HEK293 (cell line): Measurements from ENCODE around the gene NPDC1.

Source experiments
- KLF8 ChIP-seq: fragments of 450-650 bp; formaldehyde crosslinking; IDR thresholded peaks from 2 replicates; pipeline ENCODE4 v1.5.1; 2016; ENCODE audit warnings: missing biosample characterization, missing genetic modification characterization
- SP2 ChIP-seq: fragments of 450-650 bp; formaldehyde crosslinking; IDR thresholded peaks from 2 replicates; pipeline ENCODE4 v1.5.1; 2016; ENCODE audit warnings: missing biosample characterization, missing genetic modification characterization
- ZBTB20 ChIP-seq: fragments of 450-650 bp; formaldehyde crosslinking; IDR thresholded peaks from 2 replicates; pipeline ENCODE4 v1.5.1; 2016; ENCODE audit warnings: missing biosample characterization, missing genetic modification characterization
- ZFHX2 ChIP-seq: fragments of 450-650 bp; formaldehyde crosslinking; conservative IDR thresholded peaks from 2 replicates; pipeline ENCODE4 v1.5.1; 2016; ENCODE audit warnings: missing biosample characterization, missing genetic modification characterization
- ZIC2 ChIP-seq: fragments of 450-650 bp; formaldehyde crosslinking; IDR thresholded peaks from 2 replicates; pipeline ENCODE4 v1.5.1; 2016; ENCODE audit warnings: missing biosample characterization, missing genetic modification characterization
- ZNF112 ChIP-seq: fragments of 450-650 bp; formaldehyde crosslinking; IDR thresholded peaks from 2 replicates; pipeline ENCODE4 v1.5.0; 2017; ENCODE audit warnings: missing biosample characterization, missing genetic modification characterization
- ZNF214 ChIP-seq: fragments of 450-650 bp; formaldehyde crosslinking; IDR thresholded peaks from 2 replicates; pipeline ENCODE4 v1.5.1; 2017; ENCODE audit warnings: missing biosample characterization, mild to moderate bottlenecking, missing genetic modification characterization, borderline replicate concordance
- ZNF239 ChIP-seq: fragments of 450-650 bp; formaldehyde crosslinking; IDR thresholded peaks from 2 replicates; pipeline ENCODE4 v1.5.1; 2016; ENCODE audit warnings: missing biosample characterization, missing genetic modification characterization
- ZNF274 ChIP-seq, 2 experiments: fragments of 200-500 bp in 1 of 2; fragments of 450-650 bp in 1 of 2; sonication (Bioruptor generic) in 1 of 2; formaldehyde crosslinking in 1 of 2; IDR thresholded peaks; 2 replicates each; pipeline versions ENCODE4 v1.5.1 to v1.6.1; 2014 to 2016; ENCODE audit warnings: borderline replicate concordance in 1 of 2, inconsistent platforms in 1 of 2, low read length in 1 of 2, missing biosample characterization in 1 of 2, missing genetic modification characterization in 1 of 2
- ZNF335 ChIP-seq: fragments of 450-650 bp; formaldehyde crosslinking; conservative IDR thresholded peaks from 2 replicates; pipeline ENCODE4 v1.5.1; 2016; ENCODE audit warnings: missing biosample characterization, missing genetic modification characterization
- ZNF48 ChIP-seq: fragments of 450-650 bp; formaldehyde crosslinking; IDR thresholded peaks from 2 replicates; pipeline ENCODE4 v1.5.1; 2016; ENCODE audit warnings: missing biosample characterization, missing genetic modification characterization
- ZNF600 ChIP-seq: fragments of 450-650 bp; formaldehyde crosslinking; IDR thresholded peaks from 2 replicates; pipeline ENCODE4 v1.5.1; 2016; ENCODE audit warnings: missing biosample characterization, missing genetic modification characterization
- ZNF654 ChIP-seq: fragments of 450-650 bp; formaldehyde crosslinking; IDR thresholded peaks from 2 replicates; pipeline ENCODE4 v1.5.1; 2016; ENCODE audit warnings: low read depth, missing biosample characterization, missing genetic modification characterization
- ZNF707 ChIP-seq: fragments of 450-650 bp; formaldehyde crosslinking; IDR thresholded peaks from 2 replicates; pipeline ENCODE4 v1.5.1; 2016; ENCODE audit warnings: missing biosample characterization, missing genetic modification characterization
- TF ChIP-seq, protein P1 (sequence below): fragments of 450-650 bp; formaldehyde crosslinking; IDR thresholded peaks from 2 replicates; pipeline ENCODE4 v1.5.1; 2016; ENCODE audit warnings: missing biosample characterization, missing genetic modification characterization
- TF ChIP-seq, protein P2 (sequence below): fragments of 450-650 bp; formaldehyde crosslinking; conservative IDR thresholded peaks from 2 replicates; pipeline ENCODE4 v1.5.1; 2016; ENCODE audit warnings: low read depth, missing biosample characterization, missing genetic modification characterization
- TF ChIP-seq, protein P3 (sequence below): fragments of 450-650 bp; formaldehyde crosslinking; IDR thresholded peaks from 2 replicates; pipeline ENCODE4 v1.5.1; 2016; ENCODE audit warnings: missing biosample characterization, missing genetic modification characterization
- TF ChIP-seq, protein P4 (sequence below): fragments of 450-650 bp; formaldehyde crosslinking; IDR thresholded peaks from 2 replicates; pipeline ENCODE4 v1.5.1; 2017; ENCODE audit warnings: missing biosample characterization, missing genetic modification characterization
- TF ChIP-seq, protein P5 (sequence below): fragments of 450-650 bp; formaldehyde crosslinking; IDR thresholded peaks from 2 replicates; pipeline ENCODE4 v1.5.1; 2017; ENCODE audit warnings: missing biosample characterization, mild to moderate bottlenecking, missing genetic modification characterization, moderate library complexity
- TF ChIP-seq, protein P6 (sequence below): fragments of 450-650 bp; formaldehyde crosslinking; IDR thresholded peaks from 2 replicates; pipeline ENCODE4 v1.5.1; 2016; ENCODE audit warnings: missing biosample characterization, missing genetic modification characterization, borderline replicate concordance

NPDC1 gene

DNA sequence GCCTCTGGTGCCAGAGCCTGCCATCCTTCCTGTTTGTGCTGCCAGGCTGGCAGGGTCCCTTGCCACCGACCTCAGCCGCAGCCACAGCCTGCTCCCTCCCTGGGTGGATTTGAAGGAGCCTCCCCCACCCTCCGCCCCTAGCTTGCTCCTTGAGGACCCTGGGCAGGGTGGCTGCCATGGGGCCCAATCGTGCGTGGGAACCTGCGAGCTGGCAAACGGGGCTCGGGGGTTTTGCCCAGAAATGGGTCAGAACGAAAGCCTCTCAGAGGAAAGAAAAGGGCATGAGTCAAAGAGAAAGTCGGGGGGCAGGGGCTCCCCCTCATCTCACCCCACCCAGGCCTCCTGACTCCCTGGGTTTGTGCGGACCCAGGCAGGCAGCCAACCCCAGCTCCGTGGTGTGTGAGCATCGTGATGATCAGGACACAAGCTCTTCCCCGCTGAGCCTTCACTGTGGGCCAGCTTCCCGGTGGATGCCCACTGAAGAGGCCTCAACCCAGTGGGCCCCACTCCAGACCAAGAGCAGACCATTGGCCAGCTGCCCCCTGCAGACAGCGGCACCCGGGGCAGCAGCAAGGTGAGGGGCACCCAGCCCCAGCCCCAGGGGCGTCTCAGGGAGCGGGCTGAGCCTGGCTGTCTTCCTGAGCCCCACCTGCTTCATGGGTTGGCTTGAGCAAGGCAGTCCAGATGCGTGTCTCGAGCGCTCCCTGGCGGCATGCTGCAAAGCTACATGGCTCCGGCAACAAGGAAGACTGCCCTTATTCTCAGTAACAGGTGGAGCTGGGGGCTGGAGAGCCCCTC, 11.1 kb downstream of the NPDC1 start (continued):
- peak; percentile 96 for TF ChIP-seq ZNF600 (tag by site-specific recombination)
- TF ChIP-seq ZNF707 = no peak
- TF ChIP-seq, protein P1, sequence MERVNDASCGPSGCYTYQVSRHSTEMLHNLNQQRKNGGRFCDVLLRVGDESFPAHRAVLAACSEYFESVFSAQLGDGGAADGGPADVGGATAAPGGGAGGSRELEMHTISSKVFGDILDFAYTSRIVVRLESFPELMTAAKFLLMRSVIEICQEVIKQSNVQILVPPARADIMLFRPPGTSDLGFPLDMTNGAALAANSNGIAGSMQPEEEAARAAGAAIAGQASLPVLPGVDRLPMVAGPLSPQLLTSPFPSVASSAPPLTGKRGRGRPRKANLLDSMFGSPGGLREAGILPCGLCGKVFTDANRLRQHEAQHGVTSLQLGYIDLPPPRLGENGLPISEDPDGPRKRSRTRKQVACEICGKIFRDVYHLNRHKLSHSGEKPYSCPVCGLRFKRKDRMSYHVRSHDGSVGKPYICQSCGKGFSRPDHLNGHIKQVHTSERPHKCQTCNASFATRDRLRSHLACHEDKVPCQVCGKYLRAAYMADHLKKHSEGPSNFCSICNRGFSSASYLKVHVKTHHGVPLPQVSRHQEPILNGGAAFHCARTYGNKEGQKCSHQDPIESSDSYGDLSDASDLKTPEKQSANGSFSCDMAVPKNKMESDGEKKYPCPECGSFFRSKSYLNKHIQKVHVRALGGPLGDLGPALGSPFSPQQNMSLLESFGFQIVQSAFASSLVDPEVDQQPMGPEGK = peak; percentile 64
- no peak for TF ChIP-seq ZNF112 (tag by site-specific recombination)
- no peak for TF ChIP-seq ZNF214 (tag by site-specific recombination)
- TF ChIP-seq, protein P2, sequence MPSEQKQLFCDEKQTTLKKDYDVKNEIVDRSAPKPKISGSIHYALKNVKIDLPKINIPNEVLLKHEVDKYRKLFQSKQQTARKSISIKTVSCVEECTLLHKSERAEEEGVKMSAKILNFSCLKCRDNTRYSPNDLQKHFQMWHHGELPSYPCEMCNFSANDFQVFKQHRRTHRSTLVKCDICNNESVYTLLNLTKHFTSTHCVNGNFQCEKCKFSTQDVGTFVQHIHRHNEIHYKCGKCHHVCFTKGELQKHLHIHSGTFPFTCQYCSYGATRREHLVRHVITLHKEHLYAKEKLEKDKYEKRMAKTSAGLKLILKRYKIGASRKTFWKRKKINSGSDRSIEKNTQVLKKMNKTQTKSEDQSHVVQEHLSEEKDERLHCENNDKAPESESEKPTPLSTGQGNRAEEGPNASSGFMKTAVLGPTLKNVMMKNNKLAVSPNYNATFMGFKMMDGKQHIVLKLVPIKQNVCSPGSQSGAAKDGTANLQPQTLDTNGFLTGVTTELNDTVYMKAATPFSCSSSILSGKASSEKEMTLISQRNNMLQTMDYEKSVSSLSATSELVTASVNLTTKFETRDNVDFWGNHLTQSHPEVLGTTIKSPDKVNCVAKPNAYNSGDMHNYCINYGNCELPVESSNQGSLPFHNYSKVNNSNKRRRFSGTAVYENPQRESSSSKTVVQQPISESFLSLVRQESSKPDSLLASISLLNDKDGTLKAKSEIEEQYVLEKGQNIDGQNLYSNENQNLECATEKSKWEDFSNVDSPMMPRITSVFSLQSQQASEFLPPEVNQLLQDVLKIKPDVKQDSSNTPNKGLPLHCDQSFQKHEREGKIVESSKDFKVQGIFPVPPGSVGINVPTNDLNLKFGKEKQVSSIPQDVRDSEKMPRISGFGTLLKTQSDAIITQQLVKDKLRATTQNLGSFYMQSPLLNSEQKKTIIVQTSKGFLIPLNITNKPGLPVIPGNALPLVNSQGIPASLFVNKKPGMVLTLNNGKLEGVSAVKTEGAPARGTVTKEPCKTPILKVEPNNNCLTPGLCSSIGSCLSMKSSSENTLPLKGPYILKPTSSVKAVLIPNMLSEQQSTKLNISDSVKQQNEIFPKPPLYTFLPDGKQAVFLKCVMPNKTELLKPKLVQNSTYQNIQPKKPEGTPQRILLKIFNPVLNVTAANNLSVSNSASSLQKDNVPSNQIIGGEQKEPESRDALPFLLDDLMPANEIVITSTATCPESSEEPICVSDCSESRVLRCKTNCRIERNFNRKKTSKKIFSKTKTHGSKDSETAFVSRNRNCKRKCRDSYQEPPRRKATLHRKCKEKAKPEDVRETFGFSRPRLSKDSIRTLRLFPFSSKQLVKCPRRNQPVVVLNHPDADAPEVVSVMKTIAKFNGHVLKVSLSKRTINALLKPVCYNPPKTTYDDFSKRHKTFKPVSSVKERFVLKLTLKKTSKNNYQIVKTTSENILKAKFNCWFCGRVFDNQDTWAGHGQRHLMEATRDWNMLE (tag by site-specific recombination) = no peak
- TF ChIP-seq ZNF48 (tag by site-specific recombination) = no peak
- TF ChIP-seq SP2 (tag by site-specific recombination) = no peak; the same call in none of the 2 replicates
- 0 out of 2 replicates have a peak, but pooled peaks have one; percentile 5 for TF ChIP-seq ZFHX2 (tag by site-specific recombination)
- peak; percentile 61 for TF ChIP-seq ZNF654
- TF ChIP-seq ZNF239 = no peak
- no peak for TF ChIP-seq ZNF274 (IDR thresholded peaks at IDR 0.05; ENCODE audit: low read length)
- TF ChIP-seq ZNF274 (tag by site-specific recombination; IDR thresholded peaks at IDR 0.05; ENCODE audit: borderline replicate concordance) = no peak
- TF ChIP-seq KLF8 = peak; percentile 82
- peak; percentile 90 for TF ChIP-seq ZNF335
- TF ChIP-seq, protein P3, sequence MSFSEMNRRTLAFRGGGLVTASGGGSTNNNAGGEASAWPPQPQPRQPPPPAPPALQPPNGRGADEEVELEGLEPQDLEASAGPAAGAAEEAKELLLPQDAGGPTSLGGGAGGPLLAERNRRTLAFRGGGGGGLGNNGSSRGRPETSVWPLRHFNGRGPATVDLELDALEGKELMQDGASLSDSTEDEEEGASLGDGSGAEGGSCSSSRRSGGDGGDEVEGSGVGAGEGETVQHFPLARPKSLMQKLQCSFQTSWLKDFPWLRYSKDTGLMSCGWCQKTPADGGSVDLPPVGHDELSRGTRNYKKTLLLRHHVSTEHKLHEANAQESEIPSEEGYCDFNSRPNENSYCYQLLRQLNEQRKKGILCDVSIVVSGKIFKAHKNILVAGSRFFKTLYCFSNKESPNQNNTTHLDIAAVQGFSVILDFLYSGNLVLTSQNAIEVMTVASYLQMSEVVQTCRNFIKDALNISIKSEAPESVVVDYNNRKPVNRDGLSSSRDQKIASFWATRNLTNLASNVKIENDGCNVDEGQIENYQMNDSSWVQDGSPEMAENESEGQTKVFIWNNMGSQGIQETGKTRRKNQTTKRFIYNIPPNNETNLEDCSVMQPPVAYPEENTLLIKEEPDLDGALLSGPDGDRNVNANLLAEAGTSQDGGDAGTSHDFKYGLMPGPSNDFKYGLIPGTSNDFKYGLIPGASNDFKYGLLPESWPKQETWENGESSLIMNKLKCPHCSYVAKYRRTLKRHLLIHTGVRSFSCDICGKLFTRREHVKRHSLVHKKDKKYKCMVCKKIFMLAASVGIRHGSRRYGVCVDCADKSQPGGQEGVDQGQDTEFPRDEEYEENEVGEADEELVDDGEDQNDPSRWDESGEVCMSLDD (tag by site-specific recombination) = no peak; the same call in 1 of the 2 replicates
- TF ChIP-seq ZIC2 (tag by site-specific recombination) = peak; percentile 76
- TF ChIP-seq, protein P4, sequence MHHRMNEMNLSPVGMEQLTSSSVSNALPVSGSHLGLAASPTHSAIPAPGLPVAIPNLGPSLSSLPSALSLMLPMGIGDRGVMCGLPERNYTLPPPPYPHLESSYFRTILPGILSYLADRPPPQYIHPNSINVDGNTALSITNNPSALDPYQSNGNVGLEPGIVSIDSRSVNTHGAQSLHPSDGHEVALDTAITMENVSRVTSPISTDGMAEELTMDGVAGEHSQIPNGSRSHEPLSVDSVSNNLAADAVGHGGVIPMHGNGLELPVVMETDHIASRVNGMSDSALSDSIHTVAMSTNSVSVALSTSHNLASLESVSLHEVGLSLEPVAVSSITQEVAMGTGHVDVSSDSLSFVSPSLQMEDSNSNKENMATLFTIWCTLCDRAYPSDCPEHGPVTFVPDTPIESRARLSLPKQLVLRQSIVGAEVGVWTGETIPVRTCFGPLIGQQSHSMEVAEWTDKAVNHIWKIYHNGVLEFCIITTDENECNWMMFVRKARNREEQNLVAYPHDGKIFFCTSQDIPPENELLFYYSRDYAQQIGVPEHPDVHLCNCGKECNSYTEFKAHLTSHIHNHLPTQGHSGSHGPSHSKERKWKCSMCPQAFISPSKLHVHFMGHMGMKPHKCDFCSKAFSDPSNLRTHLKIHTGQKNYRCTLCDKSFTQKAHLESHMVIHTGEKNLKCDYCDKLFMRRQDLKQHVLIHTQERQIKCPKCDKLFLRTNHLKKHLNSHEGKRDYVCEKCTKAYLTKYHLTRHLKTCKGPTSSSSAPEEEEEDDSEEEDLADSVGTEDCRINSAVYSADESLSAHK (tag by site-specific recombination) = no peak
- TF ChIP-seq, protein P5, sequence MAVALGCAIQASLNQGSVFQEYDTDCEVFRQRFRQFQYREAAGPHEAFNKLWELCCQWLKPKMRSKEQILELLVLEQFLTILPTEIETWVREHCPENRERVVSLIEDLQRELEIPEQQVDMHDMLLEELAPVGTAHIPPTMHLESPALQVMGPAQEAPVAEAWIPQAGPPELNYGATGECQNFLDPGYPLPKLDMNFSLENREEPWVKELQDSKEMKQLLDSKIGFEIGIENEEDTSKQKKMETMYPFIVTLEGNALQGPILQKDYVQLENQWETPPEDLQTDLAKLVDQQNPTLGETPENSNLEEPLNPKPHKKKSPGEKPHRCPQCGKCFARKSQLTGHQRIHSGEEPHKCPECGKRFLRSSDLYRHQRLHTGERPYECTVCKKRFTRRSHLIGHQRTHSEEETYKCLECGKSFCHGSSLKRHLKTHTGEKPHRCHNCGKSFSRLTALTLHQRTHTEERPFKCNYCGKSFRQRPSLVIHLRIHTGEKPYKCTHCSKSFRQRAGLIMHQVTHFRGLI (tag by site-specific recombination) = 0 out of 2 replicates have a peak, but pooled peaks have one; percentile 24
- TF ChIP-seq, protein P6, sequence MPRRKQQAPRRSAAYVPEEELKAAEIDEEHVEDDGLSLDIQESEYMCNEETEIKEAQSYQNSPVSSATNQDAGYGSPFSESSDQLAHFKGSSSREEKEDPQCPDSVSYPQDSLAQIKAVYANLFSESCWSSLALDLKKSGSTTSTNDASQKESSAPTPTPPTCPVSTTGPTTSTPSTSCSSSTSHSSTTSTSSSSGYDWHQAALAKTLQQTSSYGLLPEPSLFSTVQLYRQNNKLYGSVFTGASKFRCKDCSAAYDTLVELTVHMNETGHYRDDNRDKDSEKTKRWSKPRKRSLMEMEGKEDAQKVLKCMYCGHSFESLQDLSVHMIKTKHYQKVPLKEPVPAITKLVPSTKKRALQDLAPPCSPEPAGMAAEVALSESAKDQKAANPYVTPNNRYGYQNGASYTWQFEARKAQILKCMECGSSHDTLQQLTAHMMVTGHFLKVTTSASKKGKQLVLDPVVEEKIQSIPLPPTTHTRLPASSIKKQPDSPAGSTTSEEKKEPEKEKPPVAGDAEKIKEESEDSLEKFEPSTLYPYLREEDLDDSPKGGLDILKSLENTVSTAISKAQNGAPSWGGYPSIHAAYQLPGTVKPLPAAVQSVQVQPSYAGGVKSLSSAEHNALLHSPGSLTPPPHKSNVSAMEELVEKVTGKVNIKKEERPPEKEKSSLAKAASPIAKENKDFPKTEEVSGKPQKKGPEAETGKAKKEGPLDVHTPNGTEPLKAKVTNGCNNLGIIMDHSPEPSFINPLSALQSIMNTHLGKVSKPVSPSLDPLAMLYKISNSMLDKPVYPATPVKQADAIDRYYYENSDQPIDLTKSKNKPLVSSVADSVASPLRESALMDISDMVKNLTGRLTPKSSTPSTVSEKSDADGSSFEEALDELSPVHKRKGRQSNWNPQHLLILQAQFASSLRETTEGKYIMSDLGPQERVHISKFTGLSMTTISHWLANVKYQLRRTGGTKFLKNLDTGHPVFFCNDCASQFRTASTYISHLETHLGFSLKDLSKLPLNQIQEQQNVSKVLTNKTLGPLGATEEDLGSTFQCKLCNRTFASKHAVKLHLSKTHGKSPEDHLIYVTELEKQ (tag by site-specific recombination) = no peak
- no peak for TF ChIP-seq ZBTB20 (tag by site-specific recombination)
